ENCODE measurements around the gene LRWD1. TPM values are rescaled to one million over a fixed set of nuclear protein-coding genes. Genes with fewer than 3 reads are reported as not detected.

The LRWD1 gene
- total RNA-seq, 1 donor from 2014 or later = 22.1 TPM

DNA sequence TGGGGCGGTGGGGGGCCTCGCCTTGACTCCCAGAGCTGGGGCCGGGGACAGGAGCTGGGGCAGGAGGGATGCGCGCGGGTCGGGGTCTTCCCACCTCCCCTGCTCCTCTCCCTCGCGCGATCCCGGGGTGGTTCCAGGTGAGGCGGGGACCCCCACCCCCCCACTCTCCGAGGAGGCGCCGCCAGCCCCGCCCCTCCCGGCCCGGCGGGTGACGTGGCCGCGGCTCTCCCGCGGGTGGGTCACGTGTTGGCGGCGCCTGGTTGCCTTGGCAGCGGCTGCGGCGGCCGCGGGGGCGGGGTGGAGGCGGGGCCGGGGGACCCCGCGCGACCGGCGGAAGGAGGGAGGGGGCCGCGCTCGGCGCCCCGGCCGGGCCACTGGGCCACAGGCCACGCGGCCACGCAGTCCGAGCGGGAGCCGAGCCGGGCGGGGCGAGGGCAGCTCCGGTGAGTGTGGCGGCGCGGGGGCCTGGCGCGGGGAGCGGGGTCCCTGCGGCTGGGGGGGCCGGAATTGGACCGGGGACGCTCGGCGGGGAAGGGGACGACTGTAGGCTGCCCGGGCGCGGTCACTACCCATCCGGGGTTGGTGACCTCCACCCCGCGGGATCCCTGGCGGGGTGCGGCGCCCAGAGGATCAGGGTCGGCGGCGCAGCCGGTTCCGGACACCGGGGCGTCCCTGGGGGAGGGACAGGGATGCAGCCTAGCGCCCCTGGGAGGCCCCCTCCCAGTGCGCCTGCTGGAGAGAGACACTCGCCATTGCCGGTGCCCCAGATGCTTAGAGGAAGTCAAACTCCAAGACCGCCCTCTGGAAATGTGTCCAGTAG is 31.4 kb upstream of the LRWD1 start, which contains the start of gene ORAI2:
Gene ORAI2 (plus strand): TSS at position 357 of the 820 bp plus-strand sequence. CDS start 5,382 bp downstream, outside the sequence.
- Mint-ChIP-seq H3K36me3 (ENCODE audit: unreplicated experiment) (peaks cover 3% of the 10 kb centered on the region), H3K4me3 (ENCODE audit: unreplicated experiment) (peak within 1 kb of the TSS; percentile 78), H3K27me3 (ENCODE audit: unreplicated experiment) (no peaks in the 10 kb centered on the region), H3K27ac (ENCODE audit: unreplicated experiment) (peak within 1 kb of the TSS; percentile 67), H3K9me3 (ENCODE audit: unreplicated experiment) (no peaks in the 10 kb centered on the region), H3K4me1 (ENCODE audit: unreplicated experiment) (peaks cover 20% of the 10 kb centered on the region)
- DNase-seq (ENCODE audit: extremely low spot score, unreplicated experiment) = peak; percentile 92
- TF ChIP-seq, protein P1, sequence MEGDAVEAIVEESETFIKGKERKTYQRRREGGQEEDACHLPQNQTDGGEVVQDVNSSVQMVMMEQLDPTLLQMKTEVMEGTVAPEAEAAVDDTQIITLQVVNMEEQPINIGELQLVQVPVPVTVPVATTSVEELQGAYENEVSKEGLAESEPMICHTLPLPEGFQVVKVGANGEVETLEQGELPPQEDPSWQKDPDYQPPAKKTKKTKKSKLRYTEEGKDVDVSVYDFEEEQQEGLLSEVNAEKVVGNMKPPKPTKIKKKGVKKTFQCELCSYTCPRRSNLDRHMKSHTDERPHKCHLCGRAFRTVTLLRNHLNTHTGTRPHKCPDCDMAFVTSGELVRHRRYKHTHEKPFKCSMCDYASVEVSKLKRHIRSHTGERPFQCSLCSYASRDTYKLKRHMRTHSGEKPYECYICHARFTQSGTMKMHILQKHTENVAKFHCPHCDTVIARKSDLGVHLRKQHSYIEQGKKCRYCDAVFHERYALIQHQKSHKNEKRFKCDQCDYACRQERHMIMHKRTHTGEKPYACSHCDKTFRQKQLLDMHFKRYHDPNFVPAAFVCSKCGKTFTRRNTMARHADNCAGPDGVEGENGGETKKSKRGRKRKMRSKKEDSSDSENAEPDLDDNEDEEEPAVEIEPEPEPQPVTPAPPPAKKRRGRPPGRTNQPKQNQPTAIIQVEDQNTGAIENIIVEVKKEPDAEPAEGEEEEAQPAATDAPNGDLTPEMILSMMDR (IDR thresholded peaks at IDR 0.05) = no peak

DNA sequence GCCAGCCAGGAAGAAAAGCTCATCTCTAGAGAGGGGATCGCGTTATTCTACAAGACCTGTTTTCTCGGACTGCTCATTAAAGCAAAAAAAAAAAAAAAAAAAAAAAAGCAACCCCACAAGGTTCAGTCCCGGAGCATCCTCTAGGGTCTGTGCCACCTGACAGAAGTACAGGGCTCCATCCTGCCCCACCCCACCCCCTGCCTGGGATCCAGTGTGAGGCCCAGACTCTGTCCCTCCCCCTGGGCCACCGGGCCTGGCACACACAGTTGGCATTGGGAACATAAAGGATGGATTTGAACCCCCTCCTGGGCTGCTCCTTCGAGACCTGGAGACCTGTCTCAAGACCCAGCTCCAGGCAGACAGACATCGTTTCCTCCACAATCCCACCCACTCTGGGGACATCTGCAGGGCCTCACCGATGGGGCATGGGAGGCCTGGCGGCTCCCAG is 30.7 kb upstream of the LRWD1 start:
- TF ChIP-seq, protein P1 (IDR thresholded peaks at IDR 0.05) = no peak
- no peak for DNase-seq (ENCODE audit: extremely low spot score, unreplicated experiment)
- peaks cover 3% of the 10 kb centered on the region for H3K36me3 Mint-ChIP-seq (ENCODE audit: unreplicated experiment)
- peaks cover 20% of the 10 kb centered on the region for H3K4me1 Mint-ChIP-seq (ENCODE audit: unreplicated experiment)
- peak overlapping the region; percentile 78 for H3K4me3 Mint-ChIP-seq (ENCODE audit: unreplicated experiment)
- peak overlapping the region; percentile 67 for H3K27ac Mint-ChIP-seq (ENCODE audit: unreplicated experiment)
- no peaks in the 10 kb centered on the region for H3K9me3 Mint-ChIP-seq (ENCODE audit: unreplicated experiment)
- no peaks in the 10 kb centered on the region for H3K27me3 Mint-ChIP-seq (ENCODE audit: unreplicated experiment)

GRCh38 chr7:102436118-102436517 is 28.7 kb upstream of the LRWD1 start:
- H3K4me3 Mint-ChIP-seq (ENCODE audit: unreplicated experiment) = no peak overlapping the region
- H3K4me1 Mint-ChIP-seq (ENCODE audit: unreplicated experiment) = peaks cover 22% of the 10 kb centered on the region
- TF ChIP-seq, protein P1 (IDR thresholded peaks at IDR 0.05) = no peak
- no peaks in the 10 kb centered on the region for H3K9me3 Mint-ChIP-seq (ENCODE audit: unreplicated experiment)
- no peaks in the 10 kb centered on the region for H3K27me3 Mint-ChIP-seq (ENCODE audit: unreplicated experiment)
- no peak for DNase-seq (ENCODE audit: extremely low spot score, unreplicated experiment)
- peaks cover 3% of the 10 kb centered on the region for H3K36me3 Mint-ChIP-seq (ENCODE audit: unreplicated experiment)
- H3K27ac Mint-ChIP-seq (ENCODE audit: unreplicated experiment) = no peak overlapping the region

DNA sequence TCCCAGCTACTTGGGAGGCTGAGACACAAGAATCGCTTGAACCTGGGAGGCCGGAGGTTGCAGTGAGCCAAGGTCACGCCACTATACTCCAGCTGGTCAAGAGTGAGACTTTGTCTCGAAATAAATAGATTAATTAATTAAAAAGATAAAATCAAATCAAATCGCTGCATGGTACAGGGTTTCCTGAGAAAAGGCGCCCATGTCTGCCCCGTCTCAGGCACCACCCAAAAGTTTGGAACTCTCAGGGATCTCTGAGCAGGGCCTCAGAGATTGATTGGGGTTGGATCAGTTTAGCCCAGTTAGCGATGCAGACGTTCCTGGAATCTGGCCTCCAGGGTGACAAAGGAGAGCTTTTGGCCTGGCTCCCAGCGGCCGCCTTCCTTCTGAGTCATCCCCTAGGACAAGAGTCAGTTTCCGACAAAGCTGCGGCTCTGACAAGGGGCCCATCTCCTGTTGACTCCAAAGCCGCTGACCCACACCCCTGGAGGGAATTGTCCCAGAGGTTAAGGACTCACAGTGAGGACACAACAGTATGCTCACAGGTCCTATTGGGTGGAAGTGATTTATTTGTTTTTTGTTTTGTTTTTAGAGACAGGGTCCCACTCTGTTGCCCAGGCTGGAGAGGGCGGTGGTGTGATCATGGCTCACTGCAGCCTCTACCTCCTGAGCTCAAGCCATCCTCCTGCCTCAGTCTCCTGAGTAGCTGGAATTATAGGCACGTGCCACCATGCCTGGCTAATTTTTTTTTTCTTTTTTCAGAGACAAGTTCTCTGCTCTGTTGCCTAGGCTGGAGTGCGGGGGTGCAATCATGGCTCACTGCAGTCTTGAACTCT is 24.6 kb upstream of the LRWD1 start:
- Mint-ChIP-seq H3K4me3 (ENCODE audit: unreplicated experiment) (no peak overlapping the region), H3K27me3 (ENCODE audit: unreplicated experiment) (no peaks in the 10 kb centered on the region), H3K4me1 (ENCODE audit: unreplicated experiment) (peaks cover 9% of the 10 kb centered on the region), H3K36me3 (ENCODE audit: unreplicated experiment) (peaks cover 7% of the 10 kb centered on the region), H3K9me3 (ENCODE audit: unreplicated experiment) (no peaks in the 10 kb centered on the region), H3K27ac (ENCODE audit: unreplicated experiment) (peak overlapping the region; percentile 76)
- TF ChIP-seq, protein P1 (IDR thresholded peaks at IDR 0.05) = no peak
- DNase-seq (ENCODE audit: extremely low spot score, unreplicated experiment) = no peak

Data from osteocyte (in vitro differentiated cells).